OCI-LY1 (cell line): Measurements from ENCODE around the gene CLIC4.
A peak's percentile ranks its signal among the peaks of the same experiment; 100 is the strongest.

Source experiments
- H2AFZ ChIP-seq: fragments of 200-600 bp; sonication (generic), shearing (Covaris generic); 2 replicates; pipeline ENCODE4 v1.6.0; 2014; ENCODE audit warnings: antibody characterized with exemption, mild to moderate bottlenecking, low read length
- H3F3A ChIP-seq: fragments of 200-600 bp; sonication (generic), shearing (Covaris generic); 2 replicates; pipeline ENCODE4 v1.6.0; 2014; ENCODE audit warnings: mild to moderate bottlenecking, antibody characterized with exemption, low read length, moderate library complexity; ENCODE audit not compliant: insufficient read depth
- H3K27ac ChIP-seq: fragments of 200-600 bp; sonication (generic); 2 replicates; pipeline ENCODE4 v1.5.1; 2014; ENCODE audit warnings: low read length, mixed run types, mild to moderate bottlenecking, low read depth; ENCODE audit not compliant: poor library complexity, severe bottlenecking
- H3K27me3 ChIP-seq: fragments of 200-600 bp; sonication (generic); 2 replicates; pipeline ENCODE4 v1.6.0; 2014; ENCODE audit warnings: antibody characterized with exemption, mild to moderate bottlenecking, low read length, moderate library complexity; ENCODE audit not compliant: insufficient read depth
- H3K36me3 ChIP-seq: fragments of 200-600 bp; sonication (generic); 2 replicates; pipeline ENCODE4 v1.6.1; 2014; ENCODE audit warnings: mild to moderate bottlenecking, antibody characterized with exemption, low read length, moderate library complexity, mixed read lengths; ENCODE audit not compliant: insufficient read depth
- H3K4me1 ChIP-seq: fragments of 200-600 bp; sonication (generic); 2 replicates; pipeline ENCODE4 v1.5.1; 2014; ENCODE audit warnings: mild to moderate bottlenecking, low read length, moderate library complexity; ENCODE audit not compliant: insufficient read depth, severe bottlenecking
- H3K4me2 ChIP-seq: fragments of 200-600 bp; sonication (generic), shearing (Covaris generic); 2 replicates; pipeline ENCODE4 v1.6.1; 2014; ENCODE audit warnings: low read length
- H3K4me3 ChIP-seq: fragments of 200-600 bp; sonication (generic); 2 replicates; pipeline ENCODE4 v1.5.1; 2014; ENCODE audit warnings: low read length, low read depth, mild to moderate bottlenecking, mixed read lengths; ENCODE audit not compliant: poor library complexity, severe bottlenecking
- H3K79me2 ChIP-seq: fragments of 200-600 bp; shearing (Covaris generic); 2 replicates; pipeline ENCODE4 v1.6.1; 2016; ENCODE audit warnings: mixed run types, low read length, mixed read lengths; ENCODE audit not compliant: insufficient read depth
- H3K9ac ChIP-seq: fragments of 200-600 bp; sonication (generic), shearing (Covaris generic); 2 replicates; pipeline ENCODE4 v1.6.1; 2014; ENCODE audit warnings: mild to moderate bottlenecking, low read length, mixed read lengths
- H3K9me2 ChIP-seq: fragments of 200-600 bp; sonication (generic), shearing (Covaris generic); 2 replicates; pipeline ENCODE4 v1.6.1; 2014; ENCODE audit warnings: low read depth, mild to moderate bottlenecking, low read length, mixed read lengths
- H3K9me3 ChIP-seq: fragments of 200-600 bp; shearing (Covaris generic); 2 replicates; pipeline ENCODE4 v1.6.1; 2014; ENCODE audit warnings: low read length, mixed read lengths
- H4K20me1 ChIP-seq: fragments of 200-600 bp; sonication (generic), shearing (Covaris generic); 2 replicates; pipeline ENCODE4 v1.6.0; 2016; ENCODE audit warnings: mild to moderate bottlenecking, low read length; ENCODE audit not compliant: insufficient read depth
- CTCF ChIP-seq: fragments of 200-600 bp; sonication (generic), shearing (Covaris generic); IDR thresholded peaks from 2 replicates; pipeline ENCODE4 v1.5.1; 2017; ENCODE audit warnings: mild to moderate bottlenecking, antibody characterized with exemption, low read length, moderate library complexity, mixed read lengths
- EZH2 ChIP-seq: fragments of 200-600 bp; sonication (generic), shearing (Covaris generic); IDR thresholded peaks from 2 replicates; pipeline ENCODE4 v1.8.0; 2017; ENCODE audit warnings: borderline replicate concordance, mixed run types, mild to moderate bottlenecking, antibody characterized with exemption, low read length, moderate library complexity, mixed read lengths

Gene CLIC4

GRCh38 chr1:24827379-24828135, 82.3 kb downstream of the CLIC4 start:
- peaks cover 60% of the 10 kb centered on the region for H3K4me1 ChIP-seq
- no peaks in the 10 kb centered on the region for H3F3A ChIP-seq
- peaks cover 26% of the 10 kb centered on the region; the same call in 1 of the 2 replicates for H3K79me2 ChIP-seq
- H3K4me2 ChIP-seq: no peak overlapping the region; the same call in 1 of the 2 replicates
- no peaks in the 10 kb centered on the region for H4K20me1 ChIP-seq
- no peaks in the 10 kb centered on the region for H3K9me2 ChIP-seq
- no peaks in the 10 kb centered on the region for H3K9me3 ChIP-seq
- peaks cover 10% of the 10 kb centered on the region; the same call in 1 of the 2 replicates for H3K36me3 ChIP-seq
- H2AFZ ChIP-seq: no peak overlapping the region
- TF ChIP-seq CTCF: no peak
- TF ChIP-seq EZH2: no peak
- peak overlapping the region; percentile 31 for H3K27ac ChIP-seq
- H3K27me3 ChIP-seq: no peaks in the 10 kb centered on the region
- no peak overlapping the region for H3K4me3 ChIP-seq
- no peak overlapping the region for H3K9ac ChIP-seq

DNA sequence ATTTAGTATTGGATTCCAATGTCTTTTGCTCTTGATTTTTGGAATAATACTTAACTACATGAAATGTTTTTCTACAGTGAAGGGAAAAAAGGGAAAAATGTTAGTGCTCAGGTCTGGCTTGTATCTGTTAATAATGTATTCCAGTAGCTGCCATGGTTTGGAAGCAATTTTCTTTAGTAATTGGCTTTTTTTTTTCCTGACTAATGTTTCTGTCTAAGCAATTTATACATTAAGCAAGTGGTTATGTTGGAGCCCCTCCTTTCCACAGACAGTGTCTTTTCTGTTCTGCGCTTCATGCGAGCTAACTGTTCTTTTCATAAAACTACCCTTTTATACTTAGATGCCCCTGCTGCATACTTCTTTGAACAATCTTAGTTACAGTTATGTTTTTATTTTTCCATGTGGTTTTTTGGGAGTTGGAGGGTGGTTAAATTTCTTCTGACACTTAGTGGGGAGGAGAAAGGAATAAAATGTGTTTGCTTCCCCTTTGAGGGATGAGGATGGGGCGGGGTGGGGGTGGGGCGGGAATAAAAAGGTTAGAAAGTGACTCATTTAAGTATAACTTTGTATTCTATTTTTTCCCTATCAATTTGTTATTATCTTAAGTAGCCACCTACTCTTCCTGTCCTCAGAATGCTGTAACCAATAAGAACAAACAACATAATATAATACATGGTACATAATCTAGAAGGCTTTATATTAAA, 83.1 kb downstream of the CLIC4 start:
- Histone ChIP-seq H3K9me2 (no peaks in the 10 kb centered on the region), H3F3A (no peaks in the 10 kb centered on the region), H3K79me2 (peaks cover 26% of the 10 kb centered on the region; the same call in 1 of the 2 replicates), H3K36me3 (peaks cover 10% of the 10 kb centered on the region; the same call in 1 of the 2 replicates), H3K4me1 (peaks cover 55% of the 10 kb centered on the region), H2AFZ (no peak overlapping the region), H4K20me1 (no peaks in the 10 kb centered on the region), H3K9ac (no peak overlapping the region), H3K27ac (peak overlapping the region; percentile 31), H3K4me2 (peak overlapping the region; percentile 14; the same call in 1 of the 2 replicates), H3K9me3 (no peaks in the 10 kb centered on the region), H3K27me3 (no peaks in the 10 kb centered on the region), H3K4me3 (no peak overlapping the region)
- TF ChIP-seq EZH2: no peak
- TF ChIP-seq CTCF: no peak

GRCh38 chr1:24828887-24829192, 83.6 kb downstream of the CLIC4 start:
- Histone ChIP-seq H3K27ac (peak overlapping the region; percentile 20), H3K4me1 (peaks cover 55% of the 10 kb centered on the region), H4K20me1 (no peaks in the 10 kb centered on the region), H3K79me2 (peaks cover 23% of the 10 kb centered on the region; the same call in 1 of the 2 replicates), H2AFZ (no peak overlapping the region), H3K36me3 (peaks cover 10% of the 10 kb centered on the region; the same call in 1 of the 2 replicates), H3K4me3 (no peak overlapping the region), H3K9ac (no peak overlapping the region), H3K27me3 (no peaks in the 10 kb centered on the region), H3K4me2 (no peak overlapping the region), H3K9me2 (no peaks in the 10 kb centered on the region), H3K9me3 (no peaks in the 10 kb centered on the region), H3F3A (no peaks in the 10 kb centered on the region)
- TF ChIP-seq EZH2: no peak
- no peak for TF ChIP-seq CTCF
